GM12878 (cell line): Measurements from ENCODE around the gene PRKCB. TPM values are rescaled to one million over a fixed set of nuclear protein-coding genes. Genes with fewer than 3 reads are reported as not detected.

Experiments used
- ATF3 ChIP-seq: IDR thresholded peaks from 2 replicates; pipeline ENCODE4 v1.6.1; 2011; ENCODE audit warnings: low read depth, mild to moderate bottlenecking, low read length, moderate library complexity, borderline replicate concordance; ENCODE audit errors: extremely low read depth
- BCLAF1 ChIP-seq: fragments of 450-650 bp; IDR thresholded peaks from 2 replicates; pipeline ENCODE4 v1.6.1; 2017; ENCODE audit warnings: antibody characterized with exemption, mild to moderate bottlenecking, moderate library complexity
- CEBPZ ChIP-seq: fragments of 150-350 bp; IDR thresholded peaks from 2 replicates; pipeline ENCODE4 v1.6.1; 2016; ENCODE audit warnings: low read depth, low read length
- CHD2 ChIP-seq: IDR thresholded peaks from 2 replicates; pipeline ENCODE4 v1.6.1; 2011; ENCODE audit warnings: low read depth, low read length, improper control_type of control experiment, borderline replicate concordance
- CTCF ChIP-seq, 3 experiments: IDR thresholded peaks in 2 of 3; conservative IDR thresholded peaks in 1 of 3; 2 replicates each; pipeline ENCODE4 v1.5.1; 2011; ENCODE audit warnings: low read depth in 3 of 3, low read length in 3 of 3, mild to moderate bottlenecking in 3 of 3, control low read depth in 2 of 3, moderate library complexity in 2 of 3, inconsistent platforms in 1 of 3, mixed read lengths in 1 of 3; ENCODE audit not compliant: control insufficient read depth in 2 of 3, insufficient read depth in 1 of 3; ENCODE audit errors: extremely low read depth in 1 of 3
- E4F1 ChIP-seq: fragments of 450-650 bp; IDR thresholded peaks from 2 replicates; pipeline ENCODE4 v1.6.1; 2018; ENCODE audit warnings: borderline replicate concordance, mild to moderate bottlenecking; ENCODE audit not compliant: partially characterized antibody
- HDGF ChIP-seq: fragments of 450-650 bp; IDR thresholded peaks from 2 replicates; pipeline ENCODE4 v1.6.1; 2016; ENCODE audit warnings: antibody characterized with exemption
- KAT2A ChIP-seq: conservative IDR thresholded peaks from 2 replicates; pipeline ENCODE4 v1.6.1; 2011; ENCODE audit warnings: low read depth, low read length; ENCODE audit not compliant: control insufficient read depth
- NBN ChIP-seq: fragments of 450-650 bp; IDR thresholded peaks from 2 replicates; pipeline ENCODE4 v1.6.1; 2016
- NR2C1 ChIP-seq: fragments of 450-650 bp; IDR thresholded peaks from 2 replicates; pipeline ENCODE4 v1.6.1; 2017; ENCODE audit warnings: antibody characterized with exemption, mild to moderate bottlenecking, moderate library complexity
- POLR2A ChIP-seq: IDR thresholded peaks from 2 replicates; pipeline ENCODE4 v1.6.1; 2011; ENCODE audit warnings: low read depth, mild to moderate bottlenecking, low read length
- RAD51 ChIP-seq: fragments of 450-650 bp; IDR thresholded peaks from 2 replicates; pipeline ENCODE4 v1.6.1; 2016; ENCODE audit warnings: moderate library complexity, mild to moderate bottlenecking, inconsistent platforms
- RELA ChIP-seq: fragments of 450-650 bp; IDR thresholded peaks from 2 replicates; pipeline ENCODE4 v1.8.0; 2014; ENCODE audit warnings: borderline replicate concordance; ENCODE audit not compliant: partially characterized antibody
- RELB ChIP-seq: fragments of 450-650 bp; IDR thresholded peaks from 2 replicates; pipeline ENCODE4 v1.6.1; 2017; ENCODE audit warnings: low read depth, mild to moderate bottlenecking, moderate library complexity
- TCF12 ChIP-seq: IDR thresholded peaks from 2 replicates; pipeline ENCODE4 v1.6.1; 2011; ENCODE audit warnings: low read depth, mild to moderate bottlenecking, low read length
- TCF7 ChIP-seq: IDR thresholded peaks from 2 replicates; pipeline ENCODE4 v1.6.1; 2014; ENCODE audit warnings: antibody characterized with exemption, borderline replicate concordance
- ZNF24 ChIP-seq: fragments of 450-650 bp; IDR thresholded peaks from 2 replicates; pipeline ENCODE4 v1.6.1; 2017; ENCODE audit warnings: antibody characterized with exemption, mild to moderate bottlenecking
- ZNF384 ChIP-seq: IDR thresholded peaks from 2 replicates; pipeline ENCODE4 v1.6.1; 2012; ENCODE audit warnings: low read depth, mild to moderate bottlenecking, low read length, improper control_type of control experiment, borderline replicate concordance
- polyA plus RNA-seq, 11 experiments: library from polyadenylated mRNA; depleted of rRNA in 4 of 11; unstranded in 6 of 11; stranded (reverse) in 5 of 11; fragments of >200 nt; fragmentation: Nextera tagmentation in 4 of 11; fragmentation: Illumina TruSeq in 1 of 11; extraction: Ambion mirVana in 4 of 11; extraction: Trizol in 1 of 11; gene quantifications; 1 replicate in 1 of 11; 2 replicates in 10 of 11; pipeline versions ENCODE4 v1.2.1 to v1.2.3, GENCODE V29; 2011 to 2016; ENCODE audit warnings: inconsistent platforms in 2 of 11, missing spikeins in 2 of 11, low read depth in 1 of 11
- total RNA-seq, 4 experiments: library from RNA; depleted of rRNA in 3 of 4; stranded (reverse); fragments of >200 nt in 3 of 4; fragmentation: Illumina TruSeq in 1 of 4; extraction: Trizol in 1 of 4; gene quantifications; 2 replicates each; pipeline versions ENCODE4 v1.2.1 to v1.2.3, GENCODE V29; 2013 to 2021

Gene PRKCB
- total and polyA plus RNA-seq, 10 of the 15 experiments (the other 5 are each of a cell fraction or from before 2014, with no cell fraction given), result 21.4 to 158 (median 97.3) TPM

- no peak for TF ChIP-seq RELB
- no peak for TF ChIP-seq POLR2A
- no peak for TF ChIP-seq E4F1
- no peak for TF ChIP-seq CHD2
- no peak for TF ChIP-seq NR2C1
- no peak for TF ChIP-seq CTCF (IDR thresholded peaks at IDR 0.05 in 2 of 3, conservative IDR thresholded peaks at IDR 0.05 in 1 of 3; ENCODE audit: control insufficient read depth in 2 of 3, extremely low read depth in 1 of 3, insufficient read depth in 1 of 3, low read depth in 3 of 3, low read length in 3 of 3)
- TF ChIP-seq CEBPZ, result no peak
- TF ChIP-seq ZNF384, result no peak
- no peak for TF ChIP-seq ZNF24
- TF ChIP-seq TCF12, result no peak
- TF ChIP-seq NBN, result peak; percentile 37; the same call in 1 of the 2 replicates
- no peak for TF ChIP-seq ATF3
- no peak for TF ChIP-seq KAT2A
- no peak for TF ChIP-seq RELA
- TF ChIP-seq HDGF, result no peak
- no peak for TF ChIP-seq BCLAF1
- no peak for TF ChIP-seq TCF7
- TF ChIP-seq RAD51, result peak; percentile 56; the same call in 1 of the 2 replicates
Observed at GRCh38 chr16:23826528-23827045, 9.2 kb upstream of the PRKCB start (continued).
